ENCODE data around the gene SSNA1.

The SSNA1 gene

DNA sequence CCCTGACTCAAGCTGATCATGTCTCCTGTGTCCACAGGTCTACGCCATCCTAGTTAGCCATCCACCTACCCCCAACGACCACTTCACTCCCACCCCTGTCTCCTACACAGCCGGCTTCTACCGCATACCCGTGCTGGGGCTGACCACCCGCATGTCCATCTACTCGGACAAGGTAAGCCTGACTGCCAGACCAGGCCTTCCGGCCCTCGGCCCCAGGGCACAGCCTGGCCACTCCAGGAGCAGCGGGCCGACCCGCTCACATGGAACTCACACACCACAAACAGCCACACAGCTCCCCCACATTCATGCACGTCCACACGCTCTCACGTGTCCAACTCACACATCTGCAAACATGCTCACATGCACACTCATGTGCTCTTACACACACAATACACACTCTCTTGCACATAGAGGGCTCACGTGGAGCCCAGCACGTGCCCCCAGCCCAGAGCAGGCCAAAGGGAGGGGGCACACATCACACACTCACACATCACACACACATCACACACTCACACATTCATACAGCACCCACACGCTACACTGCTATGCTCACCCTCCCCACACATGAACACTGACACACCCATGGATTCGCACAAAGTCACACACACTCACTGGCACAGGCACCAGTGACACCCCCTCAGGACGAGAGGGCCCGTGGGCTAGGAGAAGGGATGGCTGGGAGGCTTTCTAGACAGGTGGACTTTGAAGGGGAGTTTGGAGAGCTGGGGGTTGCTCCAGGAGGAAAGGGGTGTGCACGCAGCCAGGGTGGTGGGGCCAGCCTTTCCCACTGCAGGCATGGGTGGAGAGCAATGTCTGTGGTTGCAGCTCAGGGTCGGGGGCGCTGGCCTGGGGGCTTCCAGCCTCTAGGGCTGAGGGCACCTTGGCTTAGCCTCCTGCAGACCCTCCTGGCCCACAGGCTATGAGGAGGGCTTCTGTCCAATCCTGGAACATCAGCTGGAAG lies 46.2 kb upstream of the SSNA1 start:
- POLR2A ChIA-PET = no interaction called here
- DNase-seq (ENCODE audit: low read depth, low spot score) = no peak
- CTCF ChIA-PET = no interaction called here
- no peak for TF ChIP-seq CTCF (IDR thresholded peaks at IDR 0.05; ENCODE audit: insufficient read depth, low read length, missing control alignments)
- H3K4me3 ChIP-seq (ENCODE audit: low read depth, low read length) = no peak overlapping the region

DNA sequence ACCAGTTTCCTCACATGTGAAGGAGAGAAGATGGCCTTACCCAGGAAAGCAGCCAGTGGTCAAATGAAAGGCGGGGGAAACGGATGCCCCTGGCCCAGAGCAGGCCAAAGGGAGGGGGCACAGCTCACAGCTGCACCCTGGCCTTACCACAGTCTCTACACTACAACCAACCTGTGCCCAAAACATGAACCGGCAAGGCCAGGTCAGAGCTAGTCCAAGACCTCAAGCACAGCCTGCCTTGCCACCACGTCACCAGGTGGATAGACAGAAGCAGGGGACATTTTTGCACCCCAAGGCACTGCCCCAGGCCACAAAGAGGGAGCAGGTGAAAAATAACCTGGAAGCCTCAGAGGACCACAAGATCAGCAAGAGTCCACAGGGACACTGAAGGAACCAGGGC lies 45.0 kb upstream of the SSNA1 start:
- CTCF ChIA-PET = no interaction called here
- H3K4me3 ChIP-seq (ENCODE audit: low read depth, low read length) = no peak overlapping the region
- POLR2A ChIA-PET = interaction anchor here (1.0 kb wide), 1 partner anchor 14 kb away, joined by 4 read pairs; no protein-coding TSS in a partner anchor

GRCh38 chr9:137145731-137146526 lies 42.5 kb upstream of the SSNA1 start:
- ChIA-PET POLR2A (no interaction called here), CTCF (no interaction called here)
- H3K4me3 ChIP-seq (ENCODE audit: low read depth, low read length) = no peak overlapping the region
- no peak for TF ChIP-seq CTCF (IDR thresholded peaks at IDR 0.05; ENCODE audit: insufficient read depth, low read length, missing control alignments)
- no peak for DNase-seq (ENCODE audit: low read depth, low spot score)

More for the DNA sequence above, 45.0 kb upstream of the SSNA1 start:
- TF ChIP-seq CTCF (IDR thresholded peaks at IDR 0.05; ENCODE audit: insufficient read depth, low read length, missing control alignments) = no peak
- DNase-seq (ENCODE audit: low read depth, low spot score) = no peak

DNA sequence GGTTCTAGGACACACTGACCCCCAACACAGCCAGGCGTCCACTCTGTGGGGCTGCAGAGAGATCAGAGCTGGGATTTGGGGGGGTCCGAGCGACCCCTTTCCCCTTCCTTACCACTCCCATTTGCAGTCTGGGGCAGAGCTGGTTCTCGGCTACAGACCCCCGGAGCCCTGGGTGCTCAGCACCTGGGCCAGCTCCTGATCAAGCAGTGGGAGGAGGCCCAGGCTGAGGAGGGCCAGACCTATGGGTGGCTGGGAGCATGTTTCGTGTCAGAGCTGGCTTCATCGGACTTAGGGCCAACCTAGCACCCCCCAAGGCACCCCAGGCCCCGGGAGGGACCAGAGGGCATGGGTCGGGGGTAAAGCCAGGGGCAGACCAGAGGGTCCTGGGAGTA lies 42.0 kb upstream of the SSNA1 start:
- DNase-seq (ENCODE audit: low read depth, low spot score) = no peak
- ChIA-PET CTCF (no interaction called here), POLR2A (no interaction called here)
- no peak for TF ChIP-seq CTCF (IDR thresholded peaks at IDR 0.05; ENCODE audit: insufficient read depth, low read length, missing control alignments)
- H3K4me3 ChIP-seq (ENCODE audit: low read depth, low read length) = no peak overlapping the region

DNA sequence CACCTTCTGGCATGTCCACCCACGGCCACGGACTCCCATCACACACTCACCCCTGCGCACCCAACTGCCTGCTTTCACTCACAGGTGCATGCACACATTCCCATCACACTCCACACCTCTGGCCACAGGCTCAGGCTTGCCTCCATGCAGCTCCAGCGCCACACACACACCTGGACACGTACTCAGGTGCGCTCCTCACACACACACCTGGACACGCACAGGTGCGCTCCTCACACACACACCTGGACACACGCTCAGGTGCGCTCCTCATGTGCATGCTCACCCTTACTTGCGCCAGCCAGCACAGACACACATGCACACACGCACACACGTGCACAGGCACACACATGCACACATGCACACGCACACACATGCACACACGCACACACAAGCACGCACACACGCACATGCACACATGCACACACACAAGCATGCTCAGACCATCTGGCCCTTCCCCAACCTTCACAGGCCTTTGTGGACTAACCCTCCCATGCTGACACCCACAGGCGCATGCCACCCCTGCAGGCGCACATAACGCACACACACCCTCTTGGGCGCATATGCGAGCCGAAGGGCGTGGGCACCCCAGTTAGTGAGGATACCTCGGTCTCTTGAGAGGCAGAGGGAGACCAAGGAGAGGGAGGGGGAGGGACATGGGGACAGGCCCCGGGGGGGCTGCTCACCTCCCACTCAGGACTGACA lies 41.2 kb upstream of the SSNA1 start:
- POLR2A ChIA-PET = no interaction called here
- CTCF ChIA-PET = no interaction called here

More for the DNA sequence above, 41.2 kb upstream of the SSNA1 start:
- no peak for TF ChIP-seq CTCF (IDR thresholded peaks at IDR 0.05; ENCODE audit: insufficient read depth, low read length, missing control alignments)
- DNase-seq (ENCODE audit: low read depth, low spot score) = no peak
- no peak overlapping the region for H3K4me3 ChIP-seq (ENCODE audit: low read depth, low read length)

Data from AG04449 (cell line).